ENCODE results near the gene TMEM31. TPM values are rescaled to one million over a fixed set of nuclear protein-coding genes. Genes with fewer than 3 reads are reported as not detected.

Gene TMEM31
- total RNA-seq, 1 experiment from 2014 or later, result 0.40 TPM

- Histone ChIP-seq H3K9me2 (replicated peaks; ENCODE audit: low read length) (no peaks in the 10 kb centered on the region), H4K20me1 (ENCODE audit: low read length) (no peaks in the 10 kb centered on the region), H2AFZ (ENCODE audit: low read length) (no peak overlapping the region), H3K27ac (ENCODE audit: low read length) (no peak overlapping the region), H3F3A (ENCODE audit: low read length, unreplicated experiment) (no peaks in the 10 kb centered on the region), H3K36me3 (ENCODE audit: low read depth, low read length) (no peaks in the 10 kb centered on the region), H3K27me3 (ENCODE audit: low read length) (no peaks in the 10 kb centered on the region), H3K4me1 (ENCODE audit: insufficient read depth, low read length) (no peaks in the 10 kb centered on the region), H3K79me2 (ENCODE audit: low read length) (no peaks in the 10 kb centered on the region), H3K4me3 (ENCODE audit: low read length) (no peak overlapping the region), H3K9me3 (ENCODE audit: low read length) (no peaks in the 10 kb centered on the region), H3K4me2 (ENCODE audit: low read length) (no peak overlapping the region), H3K9ac (ENCODE audit: low read length) (no peak overlapping the region)
- TF ChIP-seq EZH2phosphoT487 (IDR thresholded peaks at IDR 0.05; ENCODE audit: borderline replicate concordance, low read length) (no peak), EZH2 (IDR thresholded peaks at IDR 0.05; ENCODE audit: low read length, unreplicated experiment) (no peak), CTCF (conservative IDR thresholded peaks at IDR 0.05; ENCODE audit: low read depth, low read length) (no peak)
- no peak for ATAC-seq
- ChIA-PET CTCF (no interaction called here), POLR2A (ENCODE audit: unreplicated experiment) (no interaction called here)
- no TSS peak for BruUV-seq (replicated peaks)
- DNase-seq, result no peak
- intact Hi-C loops (cut with micrococcal nuclease), result no loop called here
These were observed 27.0 kb downstream of the TMEM31 start for GRCh38 chrX:103737696-103738095.

GRCh38 chrX:103739421-103739820, 28.7 kb downstream of the TMEM31 start:
- Histone ChIP-seq H3K4me1 (ENCODE audit: insufficient read depth, low read length) (no peaks in the 10 kb centered on the region), H4K20me1 (ENCODE audit: low read length) (no peaks in the 10 kb centered on the region), H3F3A (ENCODE audit: low read length, unreplicated experiment) (no peaks in the 10 kb centered on the region), H3K9me2 (replicated peaks; ENCODE audit: low read length) (no peaks in the 10 kb centered on the region), H3K79me2 (ENCODE audit: low read length) (no peaks in the 10 kb centered on the region), H3K4me3 (ENCODE audit: low read length) (no peak overlapping the region), H3K27ac (ENCODE audit: low read length) (no peak overlapping the region), H2AFZ (ENCODE audit: low read length) (no peak overlapping the region), H3K4me2 (ENCODE audit: low read length) (no peak overlapping the region), H3K9ac (ENCODE audit: low read length) (no peak overlapping the region), H3K36me3 (ENCODE audit: low read depth, low read length) (no peaks in the 10 kb centered on the region), H3K9me3 (ENCODE audit: low read length) (no peaks in the 10 kb centered on the region), H3K27me3 (ENCODE audit: low read length) (no peaks in the 10 kb centered on the region)
- DNase-seq (no peak), ATAC-seq (no peak)
- ChIA-PET CTCF (no interaction called here), POLR2A (ENCODE audit: unreplicated experiment) (no interaction called here)
- TF ChIP-seq EZH2 (IDR thresholded peaks at IDR 0.05; ENCODE audit: low read length, unreplicated experiment) (no peak), CTCF (conservative IDR thresholded peaks at IDR 0.05; ENCODE audit: low read depth, low read length) (no peak), EZH2phosphoT487 (IDR thresholded peaks at IDR 0.05; ENCODE audit: borderline replicate concordance, low read length) (no peak)
- no TSS peak for BruUV-seq (replicated peaks)
- intact Hi-C loops (cut with micrococcal nuclease), result no loop called here

- Histone ChIP-seq H3K4me3 (ENCODE audit: low read length) (no peak overlapping the region), H3K79me2 (ENCODE audit: low read length) (no peaks in the 10 kb centered on the region), H3K9me2 (replicated peaks; ENCODE audit: low read length) (no peaks in the 10 kb centered on the region), H3K27me3 (ENCODE audit: low read length) (no peaks in the 10 kb centered on the region), H4K20me1 (ENCODE audit: low read length) (no peaks in the 10 kb centered on the region), H3K36me3 (ENCODE audit: low read depth, low read length) (no peaks in the 10 kb centered on the region), H2AFZ (ENCODE audit: low read length) (no peak overlapping the region), H3K9me3 (ENCODE audit: low read length) (no peaks in the 10 kb centered on the region), H3K9ac (ENCODE audit: low read length) (no peak overlapping the region), H3K27ac (ENCODE audit: low read length) (no peak overlapping the region), H3K4me1 (ENCODE audit: insufficient read depth, low read length) (no peaks in the 10 kb centered on the region), H3F3A (ENCODE audit: low read length, unreplicated experiment) (no peaks in the 10 kb centered on the region), H3K4me2 (ENCODE audit: low read length) (no peak overlapping the region)
- intact Hi-C loops (cut with micrococcal nuclease), result no loop called here
- ATAC-seq (no peak), DNase-seq (no peak)
- CTCF ChIA-PET, result no interaction called here
- TF ChIP-seq EZH2phosphoT487 (IDR thresholded peaks at IDR 0.05; ENCODE audit: borderline replicate concordance, low read length) (no peak), CTCF (conservative IDR thresholded peaks at IDR 0.05; ENCODE audit: low read depth, low read length) (no peak), EZH2 (IDR thresholded peaks at IDR 0.05; ENCODE audit: low read length, unreplicated experiment) (no peak)
- POLR2A ChIA-PET (ENCODE audit: unreplicated experiment), result no interaction called here
- BruUV-seq (replicated peaks), result no TSS peak
These were observed 31.2 kb downstream of the TMEM31 start for GRCh38 chrX:103741879-103742278.

All from PC-3 (cell line).